ENCODE results near the gene HDAC7. TPM values are rescaled to one million over a fixed set of nuclear protein-coding genes. Genes with fewer than 3 reads are reported as not detected.

Gene HDAC7
- total and polyA plus RNA-seq, 2 donors (not counting 1 experiment from before 2014, with no cell fraction given): 28.1 to 31.6 TPM

DNA sequence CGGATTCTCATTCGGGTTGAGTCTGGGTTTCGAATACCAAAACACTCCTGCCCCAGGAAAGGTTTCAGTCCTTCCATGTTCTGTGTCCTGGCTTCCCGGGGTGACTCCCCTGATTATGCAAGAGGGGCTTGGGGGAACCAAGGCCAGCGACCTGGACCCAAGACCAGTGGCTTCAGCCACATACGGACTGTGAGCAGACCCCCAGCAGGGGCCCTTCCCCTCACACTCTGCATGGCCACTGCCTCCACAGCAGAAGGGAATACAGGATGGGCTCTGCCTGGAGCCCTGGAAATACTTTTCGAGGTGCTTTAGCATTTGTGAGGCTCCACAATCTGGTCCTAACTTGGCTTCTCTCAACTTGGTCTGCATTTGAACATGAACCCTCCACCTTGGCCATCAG is 19.1 kb downstream of the HDAC7 start:
- peaks cover 25% of the 10 kb centered on the region for H3K36me3 ChIP-seq (ENCODE audit: control insufficient read depth, insufficient read depth, low read length)
- no peaks in the 10 kb centered on the region for H3K9me3 ChIP-seq (ENCODE audit: control insufficient read depth, insufficient read depth, low read depth, low read length)
- no peak overlapping the region for H3K27ac ChIP-seq (ENCODE audit: insufficient read depth, low read length)
- H3K4me1 ChIP-seq (ENCODE audit: control insufficient read depth, extremely low read depth, insufficient read depth, low read length): peaks cover 15% of the 10 kb centered on the region
- H3K27me3 ChIP-seq (ENCODE audit: control insufficient read depth, insufficient read depth, low read length): no peaks in the 10 kb centered on the region
- no peak for DNase-seq (ENCODE audit: low read depth in 2 of 2)
- H3K79me2 ChIP-seq (ENCODE audit: control insufficient read depth, insufficient read depth, low read length): peaks cover 70% of the 10 kb centered on the region
- H3K4me2 ChIP-seq (ENCODE audit: extremely low read depth, insufficient read depth, low read length): no peak overlapping the region
- no peaks in the 10 kb centered on the region for H4K20me1 ChIP-seq (ENCODE audit: control insufficient read depth, extremely low read depth, insufficient read depth, low read length)
- H2AFZ ChIP-seq (ENCODE audit: low read length): no peak overlapping the region
- no peak overlapping the region for H3K4me3 ChIP-seq (replicated peaks in 1 of 4; ENCODE audit: control extremely low read depth in 1 of 4, insufficient read depth in 1 of 4, low read depth in 3 of 4, low read length in 4 of 4)
- no peak overlapping the region for H3K9ac ChIP-seq (ENCODE audit: insufficient read depth, low read length)
- TF ChIP-seq EZH2 (IDR thresholded peaks at IDR 0.05; ENCODE audit: low read length, missing control alignments): no peak
- TF ChIP-seq, protein P1, sequence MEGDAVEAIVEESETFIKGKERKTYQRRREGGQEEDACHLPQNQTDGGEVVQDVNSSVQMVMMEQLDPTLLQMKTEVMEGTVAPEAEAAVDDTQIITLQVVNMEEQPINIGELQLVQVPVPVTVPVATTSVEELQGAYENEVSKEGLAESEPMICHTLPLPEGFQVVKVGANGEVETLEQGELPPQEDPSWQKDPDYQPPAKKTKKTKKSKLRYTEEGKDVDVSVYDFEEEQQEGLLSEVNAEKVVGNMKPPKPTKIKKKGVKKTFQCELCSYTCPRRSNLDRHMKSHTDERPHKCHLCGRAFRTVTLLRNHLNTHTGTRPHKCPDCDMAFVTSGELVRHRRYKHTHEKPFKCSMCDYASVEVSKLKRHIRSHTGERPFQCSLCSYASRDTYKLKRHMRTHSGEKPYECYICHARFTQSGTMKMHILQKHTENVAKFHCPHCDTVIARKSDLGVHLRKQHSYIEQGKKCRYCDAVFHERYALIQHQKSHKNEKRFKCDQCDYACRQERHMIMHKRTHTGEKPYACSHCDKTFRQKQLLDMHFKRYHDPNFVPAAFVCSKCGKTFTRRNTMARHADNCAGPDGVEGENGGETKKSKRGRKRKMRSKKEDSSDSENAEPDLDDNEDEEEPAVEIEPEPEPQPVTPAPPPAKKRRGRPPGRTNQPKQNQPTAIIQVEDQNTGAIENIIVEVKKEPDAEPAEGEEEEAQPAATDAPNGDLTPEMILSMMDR (conservative IDR thresholded peaks at IDR 0.05 in 1 of 2, IDR thresholded peaks at IDR 0.05 in 1 of 2; ENCODE audit: low read depth in 1 of 2, low read length in 2 of 2): no peak

DNA sequence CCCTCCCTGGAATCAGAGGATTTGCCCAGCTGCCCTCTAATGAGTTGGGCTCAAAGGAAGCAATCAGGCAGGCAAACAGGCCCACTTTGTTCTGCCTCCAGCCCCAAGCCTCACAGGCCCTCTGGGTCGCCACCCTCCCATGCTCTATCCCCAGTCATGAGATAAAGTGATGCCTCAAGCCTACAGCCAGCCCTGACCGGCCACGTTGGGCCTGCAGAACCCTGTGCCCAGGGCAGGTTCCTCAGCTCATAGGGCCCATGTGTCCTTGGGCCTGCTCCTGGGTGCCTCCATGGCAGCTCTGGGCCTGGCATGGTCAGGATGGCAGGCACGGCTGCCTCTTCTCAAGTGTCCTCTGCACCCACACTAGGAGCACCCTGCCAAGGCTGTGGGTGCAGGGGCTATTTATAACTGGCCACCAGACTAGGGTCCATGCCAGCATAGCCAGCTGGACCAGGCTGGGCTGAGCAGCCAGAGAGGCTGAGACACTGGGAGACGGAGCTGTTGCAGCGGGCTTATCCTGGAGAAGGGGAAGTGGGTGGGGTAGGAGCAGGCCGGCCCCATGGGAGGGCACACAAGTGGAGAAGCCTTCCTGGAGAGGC is 20.2 kb downstream of the HDAC7 start:
- H3K27me3 ChIP-seq (ENCODE audit: control insufficient read depth, insufficient read depth, low read length): no peaks in the 10 kb centered on the region
- peaks cover 59% of the 10 kb centered on the region for H3K79me2 ChIP-seq (ENCODE audit: control insufficient read depth, insufficient read depth, low read length)
- no peak overlapping the region for H2AFZ ChIP-seq (ENCODE audit: low read length)
- TF ChIP-seq EZH2 (IDR thresholded peaks at IDR 0.05; ENCODE audit: low read length, missing control alignments): no peak
- TF ChIP-seq, protein P1 (conservative IDR thresholded peaks at IDR 0.05 in 1 of 2, IDR thresholded peaks at IDR 0.05 in 1 of 2; ENCODE audit: low read depth in 1 of 2, low read length in 2 of 2): no peak
- DNase-seq (ENCODE audit: low read depth in 2 of 2): no peak
- no peak overlapping the region for H3K4me3 ChIP-seq (replicated peaks in 1 of 4; ENCODE audit: control extremely low read depth in 1 of 4, insufficient read depth in 1 of 4, low read depth in 3 of 4, low read length in 4 of 4)
- no peak overlapping the region for H3K9ac ChIP-seq (ENCODE audit: insufficient read depth, low read length)
- H3K36me3 ChIP-seq (ENCODE audit: control insufficient read depth, insufficient read depth, low read length): peaks cover 35% of the 10 kb centered on the region
- H4K20me1 ChIP-seq (ENCODE audit: control insufficient read depth, extremely low read depth, insufficient read depth, low read length): no peaks in the 10 kb centered on the region
- H3K9me3 ChIP-seq (ENCODE audit: control insufficient read depth, insufficient read depth, low read depth, low read length): no peaks in the 10 kb centered on the region
- no peak overlapping the region for H3K4me2 ChIP-seq (ENCODE audit: extremely low read depth, insufficient read depth, low read length)
- no peak overlapping the region for H3K27ac ChIP-seq (ENCODE audit: insufficient read depth, low read length)
- peaks cover 9% of the 10 kb centered on the region for H3K4me1 ChIP-seq (ENCODE audit: control insufficient read depth, extremely low read depth, insufficient read depth, low read length)

DNA sequence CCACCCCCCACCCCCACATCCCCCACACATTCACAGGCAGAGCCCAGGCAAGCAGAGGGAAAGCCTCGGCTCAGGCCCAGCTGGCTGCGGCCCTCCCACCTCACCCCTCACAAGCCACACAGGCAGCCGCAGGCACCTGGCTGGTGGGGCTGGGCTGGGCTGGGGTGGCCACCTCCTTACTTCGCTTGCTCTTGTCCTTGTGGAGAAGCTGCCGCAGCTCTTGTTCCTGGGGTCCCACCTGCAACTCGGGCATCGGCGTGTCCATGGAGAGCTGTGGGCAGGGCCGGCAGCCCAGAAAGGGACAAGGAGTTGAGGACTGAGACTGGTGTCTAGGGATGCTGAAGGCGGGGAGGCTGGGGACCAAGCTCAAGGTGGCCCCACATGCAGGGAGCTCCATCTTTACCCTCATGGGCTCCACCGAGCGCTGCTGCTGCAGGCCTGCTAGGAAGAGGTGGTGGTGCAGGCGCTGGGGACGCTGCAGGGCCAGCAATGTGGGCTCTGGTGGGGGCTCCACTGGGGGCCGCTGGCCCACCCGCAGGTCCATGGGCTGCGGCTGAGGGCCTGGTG is 21.2 kb downstream of the HDAC7 start:
- H3K27ac ChIP-seq (ENCODE audit: insufficient read depth, low read length): no peak overlapping the region
- H3K36me3 ChIP-seq (ENCODE audit: control insufficient read depth, insufficient read depth, low read length): peaks cover 41% of the 10 kb centered on the region
- peaks cover 49% of the 10 kb centered on the region for H3K79me2 ChIP-seq (ENCODE audit: control insufficient read depth, insufficient read depth, low read length)
- TF ChIP-seq EZH2 (IDR thresholded peaks at IDR 0.05; ENCODE audit: low read length, missing control alignments): no peak
- TF ChIP-seq, protein P1 (conservative IDR thresholded peaks at IDR 0.05 in 1 of 2, IDR thresholded peaks at IDR 0.05 in 1 of 2; ENCODE audit: low read depth in 1 of 2, low read length in 2 of 2): no peak
- no peak overlapping the region for H3K4me3 ChIP-seq (replicated peaks in 1 of 4; ENCODE audit: control extremely low read depth in 1 of 4, insufficient read depth in 1 of 4, low read depth in 3 of 4, low read length in 4 of 4)
- H3K27me3 ChIP-seq (ENCODE audit: control insufficient read depth, insufficient read depth, low read length): no peaks in the 10 kb centered on the region
- no peaks in the 10 kb centered on the region for H4K20me1 ChIP-seq (ENCODE audit: control insufficient read depth, extremely low read depth, insufficient read depth, low read length)
- no peak for DNase-seq (ENCODE audit: low read depth in 2 of 2)
- no peaks in the 10 kb centered on the region for H3K9me3 ChIP-seq (ENCODE audit: control insufficient read depth, insufficient read depth, low read depth, low read length)
- no peak overlapping the region for H3K4me2 ChIP-seq (ENCODE audit: extremely low read depth, insufficient read depth, low read length)
- H3K9ac ChIP-seq (ENCODE audit: insufficient read depth, low read length): no peak overlapping the region
- peaks cover 4% of the 10 kb centered on the region for H3K4me1 ChIP-seq (ENCODE audit: control insufficient read depth, extremely low read depth, insufficient read depth, low read length)
- no peak overlapping the region for H2AFZ ChIP-seq (ENCODE audit: low read length)
